SJCRH30 (cell line): ENCODE results near the gene KCNN2. TPM values are rescaled to one million over a fixed set of nuclear protein-coding genes. Genes with fewer than 3 reads are reported as not detected.

Source experiments
- DNase-seq, 2 experiments: peaks; one replicate each; pipeline ENCODE4 v3.0.0-alpha.2; 2015 to 2020
- H3K27ac ChIP-seq: fragments of 250-450 bp; sonication (Bioruptor Pico); 2 replicates; pipeline ENCODE4 v1.5.1; 2020; ENCODE audit warnings: mild to moderate bottlenecking, moderate library complexity
- H3K27me3 ChIP-seq: fragments of 250-450 bp; sonication (Bioruptor Pico); 2 replicates; pipeline ENCODE4 v1.5.1; 2020; ENCODE audit warnings: mild to moderate bottlenecking, moderate library complexity
- H3K36me3 ChIP-seq: fragments of 250-450 bp; sonication (Bioruptor Pico); 2 replicates; pipeline ENCODE4 v1.5.1; 2020; ENCODE audit warnings: mild to moderate bottlenecking, moderate library complexity
- H3K4me1 ChIP-seq: fragments of 250-450 bp; sonication (Bioruptor Pico); 2 replicates; pipeline ENCODE4 v1.5.1; 2020; ENCODE audit warnings: mild to moderate bottlenecking, moderate library complexity
- H3K4me3 ChIP-seq: fragments of 250-450 bp; sonication (Bioruptor Pico); 2 replicates; pipeline ENCODE4 v1.5.1; 2020; ENCODE audit warnings: mild to moderate bottlenecking, moderate library complexity
- H3K9me3 ChIP-seq: fragments of 250-450 bp; sonication (Bioruptor Pico); replicated peaks from 2 replicates; pipeline ENCODE4 v1.5.1; 2020; ENCODE audit warnings: mild to moderate bottlenecking, moderate library complexity
- total RNA-seq: library from RNA; depleted of rRNA; stranded (reverse); fragments of >200 nt; shearing (Covaris generic); gene quantifications from 2 replicates; pipeline ENCODE4 v1.2.3, GENCODE V29; 2014

KCNN2 gene
- total RNA-seq, 1 experiment from 2014 or later, result not detected

DNA sequence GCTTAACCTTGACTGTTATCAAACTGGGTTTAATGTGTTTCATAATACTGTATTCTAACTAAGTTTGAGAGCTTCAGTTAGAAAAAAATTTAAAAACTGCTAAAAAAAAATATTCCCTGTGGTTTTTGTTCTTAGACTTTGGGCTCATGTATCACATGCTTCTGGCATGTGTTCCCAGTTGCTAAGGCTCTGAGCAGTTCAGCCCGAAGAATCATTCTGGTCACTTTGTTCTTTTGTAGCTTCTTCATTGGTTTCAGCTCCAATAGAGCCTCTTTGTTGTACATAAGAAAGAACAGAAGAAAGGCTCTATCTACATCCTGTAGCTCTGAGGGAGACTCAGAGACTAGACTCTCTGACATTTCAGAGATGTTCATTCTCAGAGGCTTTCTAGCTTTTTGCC, 25.6 kb downstream of the KCNN2 start:
- no peak overlapping the region for H3K27ac ChIP-seq
- DNase-seq, result no peak
- no peaks in the 10 kb centered on the region for H3K36me3 ChIP-seq
- no peaks in the 10 kb centered on the region for H3K9me3 ChIP-seq
- no peaks in the 10 kb centered on the region for H3K4me1 ChIP-seq
- no peaks in the 10 kb centered on the region for H3K27me3 ChIP-seq
- H3K4me3 ChIP-seq, result no peak overlapping the region

DNA sequence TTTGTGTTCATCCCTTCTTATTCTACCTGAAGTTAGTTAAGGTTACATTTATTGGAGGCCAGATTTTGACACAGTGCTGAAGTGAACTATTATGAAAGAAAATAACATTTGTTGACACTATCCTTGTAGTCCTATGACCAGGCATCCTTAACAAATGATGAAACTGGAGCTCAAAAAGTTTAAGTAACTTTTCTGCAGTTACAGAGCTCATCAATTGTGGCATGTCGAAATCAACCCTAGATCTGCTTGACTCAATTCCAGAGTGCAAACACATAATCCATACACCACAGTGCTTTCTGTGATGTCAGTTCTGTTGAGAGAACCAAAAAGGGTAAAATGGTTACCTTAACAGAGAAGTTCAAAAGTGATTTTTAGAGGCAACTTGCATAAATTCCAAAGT, 28.6 kb downstream of the KCNN2 start:
- Histone ChIP-seq H3K9me3 (no peaks in the 10 kb centered on the region), H3K27ac (no peak overlapping the region), H3K4me3 (no peak overlapping the region), H3K4me1 (no peaks in the 10 kb centered on the region), H3K27me3 (no peaks in the 10 kb centered on the region), H3K36me3 (no peaks in the 10 kb centered on the region)
- DNase-seq, result no peak

DNA sequence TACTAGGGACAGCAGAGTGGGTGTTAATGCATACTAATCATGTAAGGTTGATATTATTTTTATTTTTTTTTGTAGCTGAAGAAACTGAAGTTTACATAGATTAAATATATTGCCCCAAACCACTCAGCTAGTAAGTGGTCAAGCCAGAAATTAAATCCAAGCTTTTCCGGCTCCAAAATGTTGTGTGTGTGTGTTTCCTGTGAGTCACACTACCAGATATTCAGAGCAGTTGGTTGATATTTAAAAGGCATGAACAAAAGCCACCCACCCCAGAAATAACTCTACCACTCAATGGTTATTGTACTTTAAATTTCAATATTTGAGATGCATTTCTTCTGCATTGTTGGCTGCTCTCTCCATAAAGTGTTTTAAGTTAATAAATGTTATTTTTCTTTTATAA, 29.5 kb downstream of the KCNN2 start:
- Histone ChIP-seq H3K27me3 (no peaks in the 10 kb centered on the region), H3K4me3 (no peak overlapping the region), H3K4me1 (no peaks in the 10 kb centered on the region), H3K27ac (no peak overlapping the region), H3K36me3 (no peaks in the 10 kb centered on the region), H3K9me3 (no peaks in the 10 kb centered on the region)
- DNase-seq, result peak in 1 of 2 experiments; percentile 7

DNA sequence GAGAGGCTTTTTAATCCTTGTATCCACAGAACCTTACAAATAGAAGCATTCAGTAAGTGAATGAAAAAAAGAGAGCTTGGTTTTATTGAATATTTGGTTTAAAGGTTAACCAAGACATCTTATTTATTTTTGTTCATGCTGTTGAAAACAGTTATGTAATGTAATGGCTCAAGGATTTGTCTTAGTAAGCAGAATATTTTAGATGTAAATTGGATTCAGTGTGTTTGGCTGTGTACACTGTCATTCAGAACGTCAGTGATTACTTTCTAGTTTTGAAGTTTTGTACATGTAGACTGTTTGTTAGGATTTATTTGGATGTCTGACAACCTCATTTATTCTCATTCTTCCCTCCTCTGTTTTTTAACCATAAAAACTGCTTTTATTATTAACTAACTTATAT, 31.3 kb downstream of the KCNN2 start:
- Histone ChIP-seq H3K27me3 (no peaks in the 10 kb centered on the region), H3K4me1 (no peaks in the 10 kb centered on the region), H3K27ac (no peak overlapping the region), H3K36me3 (no peaks in the 10 kb centered on the region), H3K4me3 (no peak overlapping the region), H3K9me3 (no peaks in the 10 kb centered on the region)
- no peak for DNase-seq

DNA sequence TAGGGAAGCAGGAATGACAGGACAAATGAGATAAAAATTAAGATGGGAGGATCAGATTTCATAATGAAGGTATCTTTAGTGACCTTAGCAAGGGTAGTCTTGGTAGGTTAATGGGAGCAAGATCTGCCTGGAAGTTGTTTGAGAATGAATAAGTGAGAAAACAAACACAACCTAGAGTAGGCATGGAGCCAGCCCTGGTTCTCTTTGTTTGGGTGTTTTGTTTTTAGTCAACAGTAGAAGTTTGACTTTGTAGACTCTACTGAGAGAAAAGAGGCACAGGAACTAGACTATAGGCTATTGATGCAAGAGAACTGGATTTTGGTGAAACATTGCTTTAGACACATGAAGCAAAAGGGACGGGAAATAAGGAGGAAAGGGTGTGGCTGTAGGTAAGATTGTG, 40.3 kb downstream of the KCNN2 start:
- Histone ChIP-seq H3K36me3 (no peaks in the 10 kb centered on the region), H3K4me3 (no peak overlapping the region), H3K4me1 (no peaks in the 10 kb centered on the region), H3K9me3 (no peaks in the 10 kb centered on the region), H3K27me3 (no peaks in the 10 kb centered on the region), H3K27ac (no peak overlapping the region)
- no peak for DNase-seq

DNA sequence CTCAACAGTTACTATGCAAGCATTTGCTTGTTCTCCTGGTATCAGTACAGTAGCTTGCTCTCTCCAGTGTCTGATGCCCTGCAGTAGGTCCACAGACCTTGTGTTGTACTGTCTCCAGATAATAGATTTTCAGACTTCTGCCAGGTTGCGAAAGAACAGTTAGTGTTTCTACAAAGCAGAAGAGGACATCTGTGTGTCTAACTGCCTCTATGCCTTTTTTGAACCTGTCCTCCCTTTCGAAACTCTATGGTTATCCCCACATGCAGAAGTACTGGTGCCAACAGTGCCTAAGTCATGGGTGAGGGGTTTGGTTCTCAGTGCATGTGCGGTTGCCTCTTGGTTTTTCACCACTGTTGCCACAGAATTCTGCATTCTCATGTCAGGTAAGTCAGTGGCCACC, 45.9 kb downstream of the KCNN2 start:
- Histone ChIP-seq H3K27me3 (no peaks in the 10 kb centered on the region), H3K9me3 (no peaks in the 10 kb centered on the region), H3K4me1 (no peaks in the 10 kb centered on the region), H3K27ac (no peak overlapping the region), H3K36me3 (no peaks in the 10 kb centered on the region), H3K4me3 (no peak overlapping the region)
- no peak for DNase-seq

DNA sequence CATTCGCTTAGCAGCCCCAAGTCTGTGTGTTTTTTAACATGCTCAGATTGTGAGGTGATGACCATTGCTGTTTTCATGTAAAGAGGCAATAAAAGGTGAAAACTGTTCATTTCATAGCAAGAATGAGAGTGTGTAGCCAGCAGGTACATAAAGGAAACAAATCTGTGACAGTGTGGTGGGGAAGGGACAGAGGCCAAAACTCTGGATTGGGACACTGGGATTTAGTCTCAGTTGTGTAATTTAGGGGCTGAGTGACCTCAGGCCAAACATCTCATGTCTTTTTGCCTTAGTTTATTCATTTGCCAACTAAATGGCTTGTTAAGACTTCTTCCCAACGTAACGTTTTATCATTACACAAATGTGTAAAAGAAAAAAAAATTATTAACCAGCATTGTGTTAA, 47.0 kb downstream of the KCNN2 start:
- no peak overlapping the region for H3K27ac ChIP-seq
- no peak for DNase-seq
- H3K4me1 ChIP-seq, result no peaks in the 10 kb centered on the region
- no peak overlapping the region for H3K4me3 ChIP-seq
- no peaks in the 10 kb centered on the region for H3K36me3 ChIP-seq
- no peaks in the 10 kb centered on the region for H3K9me3 ChIP-seq
- H3K27me3 ChIP-seq, result no peaks in the 10 kb centered on the region

DNA sequence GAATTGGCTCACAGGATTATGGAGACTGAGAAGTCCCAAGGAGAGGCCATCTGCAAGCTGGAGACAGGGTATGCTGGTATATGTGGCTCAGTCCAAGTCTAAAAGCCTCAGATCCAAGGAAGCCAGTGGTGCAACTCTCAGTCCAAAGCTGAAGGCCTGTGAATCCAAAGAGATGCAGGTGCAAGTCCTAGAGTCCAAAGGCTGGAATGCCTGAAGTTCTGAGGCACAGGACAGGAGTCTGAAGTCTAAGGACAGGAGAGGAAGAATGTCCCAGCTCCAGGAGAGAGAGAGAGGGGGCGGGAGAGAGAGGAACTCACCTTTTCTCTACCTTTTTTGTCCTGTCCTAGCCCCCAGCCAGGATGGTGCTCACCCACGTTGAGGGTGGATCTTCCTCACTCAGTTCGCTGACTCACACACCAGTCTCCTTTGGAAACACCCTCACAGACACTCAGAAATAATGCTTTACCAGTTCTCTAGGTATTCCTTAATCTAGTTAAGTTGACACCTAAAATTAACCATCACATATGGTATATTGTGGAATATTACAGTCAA, 49.6 kb downstream of the KCNN2 start:
- Histone ChIP-seq H3K4me3 (no peak overlapping the region), H3K4me1 (no peaks in the 10 kb centered on the region), H3K27me3 (no peaks in the 10 kb centered on the region), H3K36me3 (no peaks in the 10 kb centered on the region), H3K27ac (no peak overlapping the region), H3K9me3 (no peaks in the 10 kb centered on the region)
- no peak for DNase-seq

DNA sequence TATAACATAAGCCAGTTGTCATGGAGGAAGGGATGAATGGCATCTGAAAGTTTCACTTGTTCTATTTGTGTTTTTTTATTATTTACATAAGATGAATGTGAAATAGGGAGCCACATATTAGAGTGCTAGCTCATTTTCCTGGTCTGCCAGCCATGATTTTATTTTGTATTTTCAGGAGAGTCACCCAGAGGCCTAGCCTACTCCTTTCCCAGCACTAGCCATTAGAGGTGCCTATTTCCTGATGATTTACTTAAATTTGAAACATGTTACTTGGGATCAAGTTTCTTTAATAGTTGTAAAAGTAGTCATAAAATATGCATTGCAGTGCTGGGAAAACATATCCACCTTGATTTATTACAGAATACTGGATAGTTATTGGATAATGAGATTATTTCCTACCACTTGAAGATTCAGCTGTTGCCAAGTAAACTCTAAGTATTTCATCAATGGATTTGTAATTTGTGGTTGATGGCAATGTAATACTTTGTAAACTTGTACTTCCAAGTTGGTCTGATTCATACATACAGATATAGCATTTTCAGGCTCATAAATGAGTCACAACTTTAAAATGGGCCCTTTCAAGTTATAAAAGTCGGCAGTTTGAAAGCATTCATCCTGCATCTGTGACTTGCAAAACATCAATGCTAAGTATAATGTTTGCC, 50.8 kb downstream of the KCNN2 start:
- Histone ChIP-seq H3K27me3 (no peaks in the 10 kb centered on the region), H3K36me3 (no peaks in the 10 kb centered on the region), H3K9me3 (no peaks in the 10 kb centered on the region), H3K27ac (no peak overlapping the region), H3K4me1 (no peaks in the 10 kb centered on the region), H3K4me3 (no peak overlapping the region)
- no peak for DNase-seq

DNA sequence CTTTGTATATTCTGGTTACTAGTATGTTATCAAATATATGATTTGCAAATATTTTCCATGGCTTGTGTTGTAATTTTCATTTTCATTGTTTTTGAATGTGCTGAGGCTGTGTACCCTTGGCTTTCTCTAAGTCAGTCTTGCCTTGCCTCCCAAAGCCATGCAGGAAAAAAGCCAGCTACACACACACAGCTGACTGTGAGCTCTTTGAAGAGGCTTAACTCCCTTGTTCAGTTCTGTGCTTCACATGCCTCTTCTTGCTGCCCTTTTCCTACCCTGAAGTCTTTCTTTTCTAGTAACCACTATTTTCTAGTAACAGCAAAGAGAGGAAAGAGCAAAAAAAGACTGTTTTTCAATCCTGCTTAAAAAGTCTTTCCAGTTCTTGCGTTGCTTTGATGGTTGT, 53.9 kb downstream of the KCNN2 start:
- no peaks in the 10 kb centered on the region for H3K27me3 ChIP-seq
- H3K4me3 ChIP-seq, result no peak overlapping the region
- H3K9me3 ChIP-seq, result no peaks in the 10 kb centered on the region
- H3K4me1 ChIP-seq, result no peaks in the 10 kb centered on the region
- H3K27ac ChIP-seq, result no peak overlapping the region
- DNase-seq, result no peak
- H3K36me3 ChIP-seq, result no peaks in the 10 kb centered on the region

DNA sequence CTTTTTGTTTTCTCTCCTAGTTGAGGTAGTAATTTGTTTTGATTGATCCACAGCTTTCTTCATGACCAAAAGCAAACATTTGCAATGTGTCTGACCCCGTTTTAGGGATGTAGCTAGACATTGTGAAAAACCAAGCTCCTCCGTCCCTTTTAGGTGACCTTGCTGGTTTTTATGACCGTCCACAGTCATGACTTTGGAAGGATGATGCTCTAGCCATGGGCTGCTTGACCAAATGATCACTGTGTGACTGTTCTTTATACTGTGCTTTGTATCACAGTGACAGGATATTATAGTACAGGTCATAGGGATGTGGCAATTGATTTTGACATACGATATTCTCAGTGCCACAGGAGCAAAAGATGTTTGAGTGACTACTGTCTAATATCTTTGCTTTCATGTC, 54.4 kb downstream of the KCNN2 start:
- no peaks in the 10 kb centered on the region for H3K9me3 ChIP-seq
- DNase-seq, result no peak
- H3K27me3 ChIP-seq, result no peaks in the 10 kb centered on the region
- no peak overlapping the region for H3K4me3 ChIP-seq
- no peaks in the 10 kb centered on the region for H3K36me3 ChIP-seq
- no peak overlapping the region for H3K27ac ChIP-seq
- no peaks in the 10 kb centered on the region for H3K4me1 ChIP-seq

DNA sequence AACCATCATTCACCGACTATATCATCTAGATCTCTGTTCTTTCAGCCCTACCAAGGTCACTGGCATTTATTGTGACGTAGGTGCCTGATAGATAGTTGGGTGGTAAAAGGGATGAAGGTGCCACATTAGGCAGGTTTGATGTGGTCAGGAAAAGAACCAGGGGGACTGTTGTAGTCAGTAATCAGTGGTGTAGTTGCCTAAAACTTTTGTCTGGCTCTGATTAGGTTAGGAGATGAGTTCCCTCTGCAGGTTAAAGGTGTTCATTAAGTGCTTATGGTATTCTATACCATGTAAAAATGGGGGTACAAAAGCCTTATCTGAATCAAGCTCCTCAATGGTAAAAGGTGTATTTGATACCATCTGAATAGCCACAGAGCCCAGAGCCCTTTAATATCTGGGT, 55.6 kb downstream of the KCNN2 start:
- Histone ChIP-seq H3K27ac (no peak overlapping the region), H3K9me3 (no peaks in the 10 kb centered on the region), H3K36me3 (no peaks in the 10 kb centered on the region), H3K4me3 (no peak overlapping the region), H3K27me3 (no peaks in the 10 kb centered on the region), H3K4me1 (no peaks in the 10 kb centered on the region)
- no peak for DNase-seq

DNA sequence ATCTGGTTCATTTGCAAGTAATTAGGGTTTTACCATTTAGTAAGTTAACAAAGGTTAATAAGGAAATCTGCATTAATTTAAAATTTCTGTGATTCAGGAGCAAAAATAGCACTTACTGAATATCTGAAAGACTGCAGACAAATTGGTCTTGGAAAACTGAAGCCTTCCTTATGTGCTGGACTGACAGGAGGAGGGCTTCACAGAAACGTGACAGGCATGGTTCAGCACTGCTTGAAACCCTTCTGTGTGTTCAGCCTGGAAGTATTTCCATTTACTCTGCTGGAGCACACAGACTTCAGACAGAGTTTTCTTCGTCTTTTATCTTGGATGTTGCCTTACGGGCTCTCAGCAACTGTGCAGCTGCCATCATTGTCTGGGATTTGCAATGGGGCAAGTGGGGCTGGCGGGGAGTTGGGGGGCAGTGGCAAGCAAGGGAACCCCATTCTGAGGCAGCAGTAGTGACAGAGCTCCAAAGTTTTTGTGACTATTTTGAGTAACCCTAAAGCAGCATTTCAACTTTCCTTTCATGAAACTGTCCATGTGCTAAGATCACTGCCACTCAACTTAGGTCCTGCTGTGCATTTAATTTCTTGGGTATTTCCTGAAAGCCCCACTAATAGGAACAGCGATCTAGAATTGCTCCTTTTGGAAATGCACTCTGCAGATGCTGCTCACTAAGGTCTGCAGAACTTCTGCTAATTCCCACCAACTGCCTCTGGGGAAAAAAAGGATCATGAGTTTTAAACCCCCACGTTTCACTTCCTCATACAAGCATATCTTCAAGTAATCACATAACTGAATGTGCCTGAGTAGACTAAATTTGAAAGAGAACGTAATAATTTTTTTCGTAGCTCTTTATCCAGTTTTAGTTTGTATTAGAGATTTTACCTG, 56.6 kb downstream of the KCNN2 start:
- no peaks in the 10 kb centered on the region for H3K27me3 ChIP-seq
- no peak for DNase-seq
- no peaks in the 10 kb centered on the region for H3K4me1 ChIP-seq
- H3K27ac ChIP-seq, result no peak overlapping the region
- no peak overlapping the region for H3K4me3 ChIP-seq
- H3K9me3 ChIP-seq, result no peaks in the 10 kb centered on the region
- H3K36me3 ChIP-seq, result no peaks in the 10 kb centered on the region

DNA sequence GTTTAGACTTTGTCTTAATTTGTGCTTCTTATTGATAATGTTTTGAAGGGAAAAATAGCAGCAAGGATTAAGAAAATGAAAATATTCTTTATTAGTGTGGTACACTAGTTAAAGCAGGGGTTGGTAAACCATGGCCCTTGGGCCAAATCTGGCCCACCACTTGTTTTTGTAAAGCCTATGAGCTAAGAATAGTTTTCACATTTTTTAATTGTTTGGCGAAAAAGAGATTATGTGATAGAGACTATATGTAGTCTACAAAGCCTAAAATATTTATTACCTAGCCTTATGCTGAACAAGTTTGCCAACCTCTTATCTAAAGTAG, 57.2 kb downstream of the KCNN2 start:
- no peak for DNase-seq
- Histone ChIP-seq H3K27ac (no peak overlapping the region), H3K4me1 (no peaks in the 10 kb centered on the region), H3K9me3 (no peaks in the 10 kb centered on the region), H3K27me3 (no peaks in the 10 kb centered on the region), H3K4me3 (no peak overlapping the region), H3K36me3 (no peaks in the 10 kb centered on the region)

DNA sequence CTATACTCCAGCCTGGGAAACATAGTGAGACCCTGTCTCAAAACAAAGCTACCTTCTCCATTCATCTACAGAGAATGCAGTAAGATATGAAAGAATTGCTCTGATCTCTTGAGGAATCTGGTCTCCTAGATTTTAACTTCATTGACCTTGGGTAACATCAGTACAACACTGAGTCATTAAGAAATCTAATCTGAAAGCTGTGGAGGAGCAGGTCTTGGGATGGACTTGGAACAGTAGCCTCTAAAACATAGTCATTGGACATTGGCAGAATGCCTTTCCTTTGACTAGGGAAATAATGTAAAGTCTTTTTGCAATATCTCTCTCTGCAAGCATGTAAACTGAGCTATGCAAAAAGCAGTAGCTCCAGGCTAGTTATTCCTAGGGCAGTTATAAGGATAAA, 58.1 kb downstream of the KCNN2 start:
- Histone ChIP-seq H3K4me1 (no peaks in the 10 kb centered on the region), H3K27ac (no peak overlapping the region), H3K36me3 (no peaks in the 10 kb centered on the region), H3K27me3 (no peaks in the 10 kb centered on the region), H3K4me3 (no peak overlapping the region), H3K9me3 (no peaks in the 10 kb centered on the region)
- DNase-seq, result no peak

DNA sequence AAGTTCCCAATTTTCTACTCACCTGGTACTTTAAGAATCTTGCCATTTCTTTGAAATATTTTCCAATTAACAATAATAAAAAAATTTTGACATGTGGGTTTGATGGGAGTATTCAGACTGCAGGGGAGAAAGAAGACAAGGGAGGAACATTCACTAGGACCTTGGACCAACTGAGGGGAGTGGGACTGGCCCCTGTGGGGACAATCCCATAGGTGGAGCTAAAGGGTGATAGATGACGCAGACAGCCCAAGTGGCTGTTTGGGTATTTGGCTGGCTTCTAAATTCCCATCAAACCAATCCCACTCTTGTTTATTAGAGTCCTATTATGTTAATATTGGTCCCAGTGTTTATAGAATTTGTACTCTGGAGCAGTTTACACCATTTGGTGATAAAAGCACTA, 65.3 kb downstream of the KCNN2 start:
- Histone ChIP-seq H3K4me1 (no peaks in the 10 kb centered on the region), H3K9me3 (no peaks in the 10 kb centered on the region), H3K4me3 (no peak overlapping the region), H3K27me3 (no peaks in the 10 kb centered on the region), H3K36me3 (no peaks in the 10 kb centered on the region), H3K27ac (no peak overlapping the region)
- no peak for DNase-seq
